Activated naive CD8-positive, alpha-beta T cell (primary cell): ENCODE measurements around the gene APOL3.
A peak's percentile ranks its signal among the peaks of the same experiment; 100 is the strongest.
"Not testable (repeated sequence)": the region's sequence is repeated elsewhere in the genome, so short reads cannot be mapped to it uniquely, and the experiment has no call there.

Experiments used
- H3K27ac Mint-ChIP-seq: one replicate; pipeline ENCODE4 v1.8.0; 2021; ENCODE audit warnings: mixed read lengths
- H3K27me3 Mint-ChIP-seq: one replicate; pipeline ENCODE4 v1.8.0; 2021; ENCODE audit warnings: mixed read lengths
- H3K36me3 Mint-ChIP-seq: one replicate; pipeline ENCODE4 v1.8.0; 2021; ENCODE audit warnings: mixed read lengths
- H3K4me1 Mint-ChIP-seq: one replicate; pipeline ENCODE4 v1.8.0; 2021; ENCODE audit warnings: low read depth, mixed read lengths
- H3K4me3 Mint-ChIP-seq: one replicate; pipeline ENCODE4 v1.8.0; 2021; ENCODE audit warnings: mild to moderate bottlenecking, mixed read lengths
- H3K9me3 Mint-ChIP-seq: one replicate; pipeline ENCODE4 v1.8.0; 2021; ENCODE audit warnings: low read depth, mixed read lengths

The APOL3 gene

GRCh38 chr22:36182056-36182455, 21.5 kb upstream of the APOL3 start:
- H3K36me3 Mint-ChIP-seq: no peaks in the 10 kb centered on the region
- H3K4me1 Mint-ChIP-seq: peaks cover 4% of the 10 kb centered on the region
- H3K4me3 Mint-ChIP-seq: no peak overlapping the region
- H3K9me3 Mint-ChIP-seq: no peaks in the 10 kb centered on the region
- no peak overlapping the region for H3K27ac Mint-ChIP-seq
- no peaks in the 10 kb centered on the region for H3K27me3 Mint-ChIP-seq

- H3K4me3 Mint-ChIP-seq: no peak overlapping the region
- H3K36me3 Mint-ChIP-seq: no peaks in the 10 kb centered on the region
- H3K27me3 Mint-ChIP-seq: no peaks in the 10 kb centered on the region
- peaks cover 4% of the 10 kb centered on the region for H3K4me1 Mint-ChIP-seq
- H3K27ac Mint-ChIP-seq: no peak overlapping the region
- no peaks in the 10 kb centered on the region for H3K9me3 Mint-ChIP-seq
Measured at GRCh38 chr22:36180928-36181327, 20.4 kb upstream of the APOL3 start.

GRCh38 chr22:36180038-36180880, 19.7 kb upstream of the APOL3 start:
- Mint-ChIP-seq H3K27me3 (no peaks in the 10 kb centered on the region), H3K27ac (no peak overlapping the region), H3K4me1 (peaks cover 4% of the 10 kb centered on the region)

GRCh38 chr22:36177160-36177559, 16.6 kb upstream of the APOL3 start:
- Mint-ChIP-seq H3K27ac (no peak overlapping the region), H3K9me3 (no peaks in the 10 kb centered on the region), H3K4me1 (peaks cover 4% of the 10 kb centered on the region), H3K36me3 (no peaks in the 10 kb centered on the region), H3K27me3 (no peaks in the 10 kb centered on the region), H3K4me3 (no peak overlapping the region)

More at GRCh38 chr22:36180038-36180880, 19.7 kb upstream of the APOL3 start:
- H3K36me3 Mint-ChIP-seq: no peaks in the 10 kb centered on the region
- H3K9me3 Mint-ChIP-seq: no peaks in the 10 kb centered on the region
- no peak overlapping the region for H3K4me3 Mint-ChIP-seq

- Mint-ChIP-seq H3K36me3 (no peaks in the 10 kb centered on the region), H3K4me3 (no peak overlapping the region), H3K27ac (no peak overlapping the region), H3K9me3 (no peaks in the 10 kb centered on the region), H3K4me1 (peaks cover 4% of the 10 kb centered on the region), H3K27me3 (no peaks in the 10 kb centered on the region)
Measured at GRCh38 chr22:36175892-36176291, 15.3 kb upstream of the APOL3 start.

- Mint-ChIP-seq H3K4me3 (no peak overlapping the region), H3K4me1 (peaks cover 10% of the 10 kb centered on the region), H3K27me3 (no peaks in the 10 kb centered on the region), H3K9me3 (no peaks in the 10 kb centered on the region), H3K36me3 (no peaks in the 10 kb centered on the region), H3K27ac (no peak overlapping the region)
Measured at GRCh38 chr22:36171941-36172340, 11.4 kb upstream of the APOL3 start.

- no peaks in the 10 kb centered on the region for H3K36me3 Mint-ChIP-seq
- peak overlapping the region; percentile 3 for H3K4me3 Mint-ChIP-seq
- H3K27ac Mint-ChIP-seq: peak overlapping the region; percentile 4
- peaks cover 61% of the 10 kb centered on the region for H3K4me1 Mint-ChIP-seq
- no peaks in the 10 kb centered on the region for H3K9me3 Mint-ChIP-seq
- H3K27me3 Mint-ChIP-seq: no peaks in the 10 kb centered on the region
Measured at GRCh38 chr22:36166518-36167220, 6.1 kb upstream of the APOL3 start.

- no peaks in the 10 kb centered on the region for H3K36me3 Mint-ChIP-seq
- peak overlapping the region; percentile 18 for H3K4me3 Mint-ChIP-seq
- no peaks in the 10 kb centered on the region for H3K27me3 Mint-ChIP-seq
- H3K9me3 Mint-ChIP-seq: no peaks in the 10 kb centered on the region
- peak overlapping the region; percentile 71 for H3K27ac Mint-ChIP-seq
- H3K4me1 Mint-ChIP-seq: peaks cover 67% of the 10 kb centered on the region
Measured at GRCh38 chr22:36166086-36166485, 5.5 kb upstream of the APOL3 start.

- Mint-ChIP-seq H3K9me3 (no peaks in the 10 kb centered on the region), H3K36me3 (no peaks in the 10 kb centered on the region), H3K4me1 (peaks cover 77% of the 10 kb centered on the region), H3K27ac (no peak overlapping the region), H3K4me3 (no peak overlapping the region), H3K27me3 (no peaks in the 10 kb centered on the region)
Measured at GRCh38 chr22:36165141-36165540, 4.6 kb upstream of the APOL3 start.

- Mint-ChIP-seq H3K9me3 (no peaks in the 10 kb centered on the region), H3K27me3 (no peaks in the 10 kb centered on the region), H3K4me1 (peaks cover 82% of the 10 kb centered on the region), H3K4me3 (no peak overlapping the region), H3K36me3 (no peaks in the 10 kb centered on the region), H3K27ac (no peak overlapping the region)
Measured at GRCh38 chr22:36164621-36165020, 4.1 kb upstream of the APOL3 start.

- peak overlapping the region; percentile 71 for H3K27ac Mint-ChIP-seq
- H3K27me3 Mint-ChIP-seq: no peaks in the 10 kb centered on the region
- peak overlapping the region; percentile 15 for H3K4me3 Mint-ChIP-seq
- peaks cover 93% of the 10 kb centered on the region for H3K4me1 Mint-ChIP-seq
- H3K36me3 Mint-ChIP-seq: no peaks in the 10 kb centered on the region
- H3K9me3 Mint-ChIP-seq: no peaks in the 10 kb centered on the region
Measured at GRCh38 chr22:36163497-36163896, 2.9 kb upstream of the APOL3 start.

GRCh38 chr22:36162127-36163034, 1.8 kb upstream of the APOL3 start:
- Mint-ChIP-seq H3K27ac (peak overlapping the region; percentile 97), H3K4me3 (peak overlapping the region; percentile 97), H3K27me3 (no peaks in the 10 kb centered on the region)

GRCh38 chr22:36161793-36162126, 1.2 kb upstream of the APOL3 start:
- Mint-ChIP-seq H3K27ac (peak overlapping the region; percentile 97), H3K4me3 (peak overlapping the region; percentile 97), H3K4me1 (peaks cover 97% of the 10 kb centered on the region)
- not testable (repeated sequence) for H3K27me3 Mint-ChIP-seq, H3K36me3 Mint-ChIP-seq, H3K9me3 Mint-ChIP-seq

More at GRCh38 chr22:36162127-36163034, 1.8 kb upstream of the APOL3 start:
- H3K9me3 Mint-ChIP-seq: no peaks in the 10 kb centered on the region
- no peaks in the 10 kb centered on the region for H3K36me3 Mint-ChIP-seq
- peaks cover 97% of the 10 kb centered on the region for H3K4me1 Mint-ChIP-seq

- Mint-ChIP-seq H3K36me3 (peaks cover 13% of the 10 kb centered on the region), H3K9me3 (peaks cover 2% of the 10 kb centered on the region), H3K27me3 (no peaks in the 10 kb centered on the region), H3K4me3 (peak overlapping the region; percentile 97), H3K4me1 (peaks cover 97% of the 10 kb centered on the region), H3K27ac (peak overlapping the region; percentile 100)
Measured at GRCh38 chr22:36156515-36157419, 3.8 kb downstream of the APOL3 start.
